IMR-90 (cell line): Measurements from ENCODE around the gene ARL10. TPM values are rescaled to one million over a fixed set of nuclear protein-coding genes. Genes with fewer than 3 reads are reported as not detected.

Experiments used
- ATAC-seq: fragments of 200-7000 bp; cut with Tn5 transposase; 2 replicates; pipeline ENCODE4 v1.9.1; 2020; ENCODE audit warnings: low read depth, mild to moderate bottlenecking, moderate library complexity
- BruUV-seq: library from RNA; stranded (reverse); fragments of 400-500 nt; replicated peaks from 2 replicates; lab custom pipeline; 2021; lab: Mats Ljungman, UMichigan
- CTCF ChIA-PET: fragments of 300-600 bp; formaldehyde crosslinking; extraction: SDS; loops from one replicate; lab custom pipeline; 2021; ENCODE audit warnings: antibody characterized with exemption; lab: Yijun Ruan, JAX
- POLR2A ChIA-PET: fragments of 300-600 bp; sonication (Branson Sonifier 250); formaldehyde crosslinking; loops from one replicate; lab custom pipeline; 2022; ENCODE audit warnings: antibody characterized with exemption; ENCODE audit not compliant: unreplicated experiment; lab: Charles Lee
- DNase-seq: peaks from one replicate; pipeline ENCODE4 v3.0.0; 2013
- H2AFZ ChIP-seq: replicated peaks from 2 replicates; pipeline ENCODE3; 2013; ENCODE audit warnings: low read length, mild to moderate bottlenecking; ENCODE audit not compliant: poor library complexity
- H2AK5ac ChIP-seq: 2 replicates; pipeline ENCODE4 v1.6.1; 2013; ENCODE audit warnings: low read depth, low read length, inconsistent platforms
- H2AK9ac ChIP-seq: replicated peaks from 2 replicates; pipeline ENCODE3; 2013; ENCODE audit warnings: mild to moderate bottlenecking, low read depth, low read length, moderate library complexity; ENCODE audit not compliant: poor library complexity
- H2BK120ac ChIP-seq: 2 replicates; pipeline ENCODE4 v1.6.1; 2013; ENCODE audit warnings: low read depth, low read length, inconsistent platforms
- H2BK15ac ChIP-seq: 3 replicates; pipeline ENCODE4 v1.6.1; 2013; ENCODE audit warnings: low read depth, low read length, inconsistent platforms
- H2BK20ac ChIP-seq: 2 replicates; pipeline ENCODE4 v1.6.1; 2013; ENCODE audit warnings: low read depth, mild to moderate bottlenecking, inconsistent platforms, low read length, moderate library complexity
- H2BK5ac ChIP-seq: 2 replicates; pipeline ENCODE4 v1.6.1; 2013; ENCODE audit warnings: mild to moderate bottlenecking, low read depth, low read length, inconsistent platforms; ENCODE audit not compliant: poor library complexity, severe bottlenecking
- H3K14ac ChIP-seq: replicated peaks from 2 replicates; pipeline ENCODE4 v1.6.1; 2013; ENCODE audit warnings: low read depth, low read length, inconsistent platforms
- H3K18ac ChIP-seq: 2 replicates; pipeline ENCODE4 v1.6.1; 2013; ENCODE audit warnings: low read depth, low read length, control low read depth
- H3K23ac ChIP-seq: 2 replicates; pipeline ENCODE4 v1.6.1; 2013; ENCODE audit warnings: low read depth, low read length, inconsistent platforms
- H3K27ac ChIP-seq: 2 replicates; pipeline ENCODE4 v1.5.1; 2013; ENCODE audit warnings: mild to moderate bottlenecking, control low read depth, low read length; ENCODE audit not compliant: insufficient read depth
- H3K27me3 ChIP-seq: 2 replicates; pipeline ENCODE4 v1.6.1; 2013; ENCODE audit warnings: low read length; ENCODE audit not compliant: control insufficient read depth, insufficient read depth
- H3K36me3 ChIP-seq: 2 replicates; pipeline ENCODE4 v1.6.1; 2013; ENCODE audit warnings: low read length, mixed read lengths; ENCODE audit not compliant: control insufficient read depth, insufficient read depth
- H3K4ac ChIP-seq: 2 replicates; pipeline ENCODE4 v1.6.1; 2013; ENCODE audit warnings: low read depth, low read length, inconsistent platforms
- H3K4me1 ChIP-seq: 2 replicates; pipeline ENCODE4 v1.6.1; 2013; ENCODE audit warnings: low read length, mixed read lengths; ENCODE audit not compliant: control insufficient read depth, insufficient read depth
- H3K4me2 ChIP-seq: 2 replicates; pipeline ENCODE4 v1.6.1; 2013; ENCODE audit warnings: low read depth, mild to moderate bottlenecking, control low read depth, low read length, moderate library complexity
- H3K4me3 ChIP-seq: 2 replicates; pipeline ENCODE4 v1.5.1; 2013; ENCODE audit warnings: low read depth, mild to moderate bottlenecking, control low read depth, low read length, moderate library complexity; ENCODE audit not compliant: insufficient read depth
- H3K56ac ChIP-seq: 2 replicates; pipeline ENCODE4 v1.6.1; 2013; ENCODE audit warnings: low read length, inconsistent platforms; ENCODE audit not compliant: insufficient read depth; ENCODE audit errors: extremely low read depth
- H3K79me1 ChIP-seq, 2 experiments: 2 replicates each; pipeline ENCODE4 v1.6.1; 2013; ENCODE audit warnings: low read length in 2 of 2, inconsistent platforms in 1 of 2, low read depth in 1 of 2
- H3K9ac ChIP-seq: 2 replicates; pipeline ENCODE4 v1.6.1; 2013; ENCODE audit warnings: low read depth, low read length, control low read depth
- H3K9me1 ChIP-seq: 2 replicates; pipeline ENCODE4 v1.6.1; 2013; ENCODE audit warnings: low read length, inconsistent platforms; ENCODE audit not compliant: insufficient read depth
- H3K9me3 ChIP-seq: 2 replicates; pipeline ENCODE4 v1.6.1; 2013; ENCODE audit warnings: low read length; ENCODE audit not compliant: control insufficient read depth, insufficient read depth
- H4K20me1 ChIP-seq: 2 replicates; pipeline ENCODE4 v1.6.1; 2013; ENCODE audit warnings: low read length, inconsistent platforms; ENCODE audit not compliant: insufficient read depth
- H4K5ac ChIP-seq: 2 replicates; pipeline ENCODE4 v1.6.1; 2013; ENCODE audit warnings: mild to moderate bottlenecking, low read depth, low read length, control low read depth
- H4K8ac ChIP-seq, 2 experiments: 2 replicates each; pipeline ENCODE4 v1.6.1; 2013; ENCODE audit warnings: low read depth in 2 of 2, low read length in 2 of 2, control low read depth in 1 of 2, inconsistent platforms in 1 of 2
- H4K91ac ChIP-seq: 2 replicates; pipeline ENCODE4 v1.6.1; 2013; ENCODE audit warnings: low read depth, low read length, inconsistent platforms; ENCODE audit not compliant: insufficient read depth
- BHLHE40 ChIP-seq: fragments of 150-350 bp; IDR thresholded peaks from 2 replicates; pipeline ENCODE4 v1.6.1; 2016; ENCODE audit warnings: mild to moderate bottlenecking, low read depth, low read length
- CEBPB ChIP-seq: IDR thresholded peaks from 2 replicates; pipeline ENCODE4 v1.6.1; 2012; ENCODE audit warnings: low read depth, low read length, improper control_type of control experiment
- CHD1 ChIP-seq: IDR thresholded peaks from 2 replicates; pipeline ENCODE4 v1.6.1; 2012; ENCODE audit warnings: low read depth, low read length, improper control_type of control experiment
- FOS ChIP-seq: fragments of 150-350 bp; IDR thresholded peaks from 2 replicates; pipeline ENCODE4 v1.6.1; 2016; ENCODE audit warnings: low read depth, low read length
- MAFK ChIP-seq: IDR thresholded peaks from 2 replicates; pipeline ENCODE4 v1.6.1; 2012; ENCODE audit warnings: low read depth, low read length, improper control_type of control experiment
- MAZ ChIP-seq: IDR thresholded peaks from 2 replicates; pipeline ENCODE4 v1.6.1; 2012; ENCODE audit warnings: low read depth, mild to moderate bottlenecking, low read length, improper control_type of control experiment, moderate library complexity, borderline replicate concordance
- MXI1 ChIP-seq: IDR thresholded peaks from 2 replicates; pipeline ENCODE4 v1.6.1; 2012; ENCODE audit warnings: low read depth, mild to moderate bottlenecking, low read length, moderate library complexity, borderline replicate concordance
- NFE2L2 ChIP-seq: fragments of 150-350 bp; IDR thresholded peaks from 2 replicates; pipeline ENCODE4 v1.6.1; 2016; ENCODE audit warnings: low read depth, mild to moderate bottlenecking, low read length
- POLR2A ChIP-seq: IDR thresholded peaks from 2 replicates; pipeline ENCODE4 v1.6.1; 2012; ENCODE audit warnings: mild to moderate bottlenecking, low read depth, low read length
- RAD21 ChIP-seq: IDR thresholded peaks from 2 replicates; pipeline ENCODE4 v1.6.1; 2012; ENCODE audit warnings: low read length, improper control_type of control experiment
- RCOR1 ChIP-seq: IDR thresholded peaks from 2 replicates; pipeline ENCODE4 v1.6.1; 2012; ENCODE audit warnings: mild to moderate bottlenecking, low read length, improper control_type of control experiment; ENCODE audit not compliant: insufficient replicate concordance
- RFX5 ChIP-seq: IDR thresholded peaks from 2 replicates; pipeline ENCODE4 v1.8.0; 2012; ENCODE audit warnings: low read depth, mild to moderate bottlenecking, low read length, moderate library complexity
- SMC3 ChIP-seq: fragments of 150-350 bp; IDR thresholded peaks from 2 replicates; pipeline ENCODE4 v1.6.1; 2016; ENCODE audit warnings: low read depth, mild to moderate bottlenecking, antibody characterized with exemption, low read length, moderate library complexity
- WGBS, 2 experiments: methylation state at CpG; one replicate each; pipeline versions ENCODE4 v1.1.5 to v1.1.7; 2013; ENCODE audit warnings: missing lambda C conversion rate in 2 of 2; ENCODE audit not compliant: insufficient read length in 1 of 2; ENCODE audit errors: extremely low coverage in 2 of 2; 5-methylcytosine and 5-hydroxymethylcytosine counted together
- dilution Hi-C: fragments of 300-500 bp; cut with HindIII; formaldehyde crosslinking; loops from one replicate; pipeline ENCODE4 v1.14.3; 2018; ENCODE audit warnings: low sequenced_read_pairs; ENCODE audit not compliant: unreplicated experiment
- in situ Hi-C: fragments of 300-500 bp; cut with MboI; formaldehyde crosslinking; loops from 3 replicates; pipeline ENCODE4 v1.14.3; 2019; ENCODE audit warnings: low sequenced_read_pairs, inconsistent platforms, mixed read lengths
- intact Hi-C: fragments of 100-400 bp; cut with micrococcal nuclease; formaldehyde crosslinking; loops from 2 replicates; pipeline ENCODE4 v1.10.0; 2022
- polyA plus RNA-seq, 3 experiments: library from polyadenylated mRNA; depleted of rRNA; stranded (reverse); fragments of >200 nt; gene quantifications; 2 replicates each; pipeline ENCODE4 v1.2.3, GENCODE V29; 2012; ENCODE audit warnings: low replicate concordance in 1 of 3
- total RNA-seq: library from RNA; depleted of rRNA; stranded (reverse); fragments of >200 nt; gene quantifications from 2 replicates; pipeline ENCODE4 v1.2.3, GENCODE V29; 2012
- TF ChIP-seq, protein P1 (sequence below): fragments of 150-350 bp; IDR thresholded peaks from 2 replicates; pipeline ENCODE4 v1.6.1; 2016; ENCODE audit warnings: low read depth, mild to moderate bottlenecking, low read length, moderate library complexity, borderline replicate concordance
- TF ChIP-seq, protein P2 (sequence below): fragments of 150-350 bp; IDR thresholded peaks from 2 replicates; pipeline ENCODE4 v1.6.1; 2017; ENCODE audit warnings: mild to moderate bottlenecking, antibody characterized with exemption, low read length, low read depth
- TF ChIP-seq, protein P3 (sequence below): conservative IDR thresholded peaks from 2 replicates; pipeline ENCODE4 v1.5.1; 2012; ENCODE audit warnings: mild to moderate bottlenecking, low read depth, low read length, improper control_type of control experiment

The ARL10 gene
- total and polyA plus RNA-seq, 2 of the 4 experiments (the other 2 are of a cell fraction), result 3.6 to 6.0 TPM

DNA sequence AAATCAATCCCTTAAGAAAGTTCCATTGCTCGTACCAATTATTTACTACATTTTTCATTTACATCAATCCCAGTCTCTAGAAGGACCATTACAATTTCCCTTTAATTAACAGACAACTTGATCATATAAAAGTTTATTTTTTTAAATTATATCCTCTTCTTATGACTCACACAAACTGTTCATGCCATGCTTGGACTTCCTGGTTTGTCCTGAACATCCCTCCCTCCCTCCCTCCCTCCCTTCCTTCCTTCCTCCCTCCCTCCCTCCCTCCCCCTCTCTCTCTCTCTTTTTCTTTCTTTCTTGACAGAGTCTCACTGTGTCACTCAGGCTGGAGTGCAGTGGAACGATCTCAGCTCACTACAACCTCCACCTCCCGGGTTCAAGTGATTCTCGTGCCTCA, 62.7 kb downstream of the ARL10 start:
- BruUV-seq, result no TSS peak
- 100% methylated on average over 1 of the region's 4 CpGs; no CpG with 5 or more reads in 1 of the 2 experiments for WGBS, 2 experiments

More for the DNA sequence above, 62.7 kb downstream of the ARL10 start:
- ChIA-PET CTCF (interaction anchor here (2.0 kb wide), 1 partner anchor 11 kb away, joined by 5 read pairs; the partner anchor contains the start of gene CLTB), POLR2A (no interaction called here)
- peak overlapping the region; percentile 37; the same call in 1 of the 2 replicates for H2BK120ac ChIP-seq
- no peak overlapping the region for H4K91ac ChIP-seq
- no peak overlapping the region for H3K4me3 ChIP-seq
- H2AK5ac ChIP-seq, result peak overlapping the region; percentile 50; the same call in 1 of the 2 replicates
- in situ Hi-C loops, result no loop called here
- peaks cover 5% of the 10 kb centered on the region for H3K27me3 ChIP-seq
- peak overlapping the region; percentile 79 for H2AFZ ChIP-seq
- H2AK9ac ChIP-seq, result no peak overlapping the region
- intact Hi-C loops, result no loop called here
- TF ChIP-seq, protein P1, sequence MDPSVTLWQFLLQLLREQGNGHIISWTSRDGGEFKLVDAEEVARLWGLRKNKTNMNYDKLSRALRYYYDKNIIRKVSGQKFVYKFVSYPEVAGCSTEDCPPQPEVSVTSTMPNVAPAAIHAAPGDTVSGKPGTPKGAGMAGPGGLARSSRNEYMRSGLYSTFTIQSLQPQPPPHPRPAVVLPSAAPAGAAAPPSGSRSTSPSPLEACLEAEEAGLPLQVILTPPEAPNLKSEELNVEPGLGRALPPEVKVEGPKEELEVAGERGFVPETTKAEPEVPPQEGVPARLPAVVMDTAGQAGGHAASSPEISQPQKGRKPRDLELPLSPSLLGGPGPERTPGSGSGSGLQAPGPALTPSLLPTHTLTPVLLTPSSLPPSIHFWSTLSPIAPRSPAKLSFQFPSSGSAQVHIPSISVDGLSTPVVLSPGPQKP, result no peak
- TF ChIP-seq RCOR1 (no peak), SMC3 (no peak), FOS (no peak), MXI1 (no peak), BHLHE40 (no peak), CEBPB (no peak), MAZ (no peak), RFX5 (no peak), RAD21 (no peak), POLR2A (no peak), MAFK (no peak), CHD1 (no peak), NFE2L2 (no peak)
- TF ChIP-seq, protein P2, sequence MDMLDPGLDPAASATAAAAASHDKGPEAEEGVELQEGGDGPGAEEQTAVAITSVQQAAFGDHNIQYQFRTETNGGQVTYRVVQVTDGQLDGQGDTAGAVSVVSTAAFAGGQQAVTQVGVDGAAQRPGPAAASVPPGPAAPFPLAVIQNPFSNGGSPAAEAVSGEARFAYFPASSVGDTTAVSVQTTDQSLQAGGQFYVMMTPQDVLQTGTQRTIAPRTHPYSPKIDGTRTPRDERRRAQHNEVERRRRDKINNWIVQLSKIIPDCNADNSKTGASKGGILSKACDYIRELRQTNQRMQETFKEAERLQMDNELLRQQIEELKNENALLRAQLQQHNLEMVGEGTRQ, result no peak
- TF ChIP-seq, protein P3, sequence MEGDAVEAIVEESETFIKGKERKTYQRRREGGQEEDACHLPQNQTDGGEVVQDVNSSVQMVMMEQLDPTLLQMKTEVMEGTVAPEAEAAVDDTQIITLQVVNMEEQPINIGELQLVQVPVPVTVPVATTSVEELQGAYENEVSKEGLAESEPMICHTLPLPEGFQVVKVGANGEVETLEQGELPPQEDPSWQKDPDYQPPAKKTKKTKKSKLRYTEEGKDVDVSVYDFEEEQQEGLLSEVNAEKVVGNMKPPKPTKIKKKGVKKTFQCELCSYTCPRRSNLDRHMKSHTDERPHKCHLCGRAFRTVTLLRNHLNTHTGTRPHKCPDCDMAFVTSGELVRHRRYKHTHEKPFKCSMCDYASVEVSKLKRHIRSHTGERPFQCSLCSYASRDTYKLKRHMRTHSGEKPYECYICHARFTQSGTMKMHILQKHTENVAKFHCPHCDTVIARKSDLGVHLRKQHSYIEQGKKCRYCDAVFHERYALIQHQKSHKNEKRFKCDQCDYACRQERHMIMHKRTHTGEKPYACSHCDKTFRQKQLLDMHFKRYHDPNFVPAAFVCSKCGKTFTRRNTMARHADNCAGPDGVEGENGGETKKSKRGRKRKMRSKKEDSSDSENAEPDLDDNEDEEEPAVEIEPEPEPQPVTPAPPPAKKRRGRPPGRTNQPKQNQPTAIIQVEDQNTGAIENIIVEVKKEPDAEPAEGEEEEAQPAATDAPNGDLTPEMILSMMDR, result no peak
- ATAC-seq (peak; percentile 57), DNase-seq (peak; percentile 55)
- peak overlapping the region in 1 of 2 experiments; percentile 95; a peak in 2 of 4 replicates for H4K8ac ChIP-seq
- H3K79me1 ChIP-seq, result no peaks in the 10 kb centered on the region
- H3K9ac ChIP-seq, result no peak overlapping the region
- H3K9me1 ChIP-seq, result no peaks in the 10 kb centered on the region
- 0 out of 2 replicates have a peak, but pooled peaks cover 2% of the 10 kb centered on the region for H3K9me3 ChIP-seq
- no peak overlapping the region for H3K14ac ChIP-seq
- no peak overlapping the region for H2BK15ac ChIP-seq
- dilution Hi-C loops, result no loop called here
- peak overlapping the region; percentile 81; the same call in 1 of the 2 replicates for H4K5ac ChIP-seq
- no peak overlapping the region for H2BK5ac ChIP-seq
- no peak overlapping the region for H2BK20ac ChIP-seq
- H3K18ac ChIP-seq, result no peak overlapping the region
- no peak overlapping the region for H3K23ac ChIP-seq
- H3K4me1 ChIP-seq, result no peaks in the 10 kb centered on the region
- H3K36me3 ChIP-seq, result no peaks in the 10 kb centered on the region
- no peak overlapping the region for H3K4me2 ChIP-seq
- H3K56ac ChIP-seq, result no peak overlapping the region
- H3K4ac ChIP-seq, result peak overlapping the region; percentile 66; the same call in 1 of the 2 replicates
- 0 out of 2 replicates have a peak overlapping the region, but pooled peaks have one; percentile 35 for H3K27ac ChIP-seq
- H4K20me1 ChIP-seq, result no peaks in the 10 kb centered on the region
